ENCODE data around the gene JUP. TPM values are rescaled to one million over a fixed set of nuclear protein-coding genes. Genes with fewer than 3 reads are reported as not detected.
A peak's percentile ranks its signal among the peaks of the same experiment; 100 is the strongest.

The JUP gene
- total RNA-seq, 2 donors from 2014 or later, result 146 to 266 TPM

- H3K4me3 ChIP-seq, result peak overlapping the region; percentile 74 to 95
- intact Hi-C loops (cut with DNase I), result no loop called here
- no peaks in the 10 kb centered on the region for H3K9me3 ChIP-seq
- no peaks in the 10 kb centered on the region for H3K27me3 ChIP-seq (replicated peaks; ENCODE audit: insufficient read depth)
- peaks cover 16% of the 10 kb centered on the region for H3K4me1 ChIP-seq (replicated peaks)
- no peak for DNase-seq (ENCODE audit: low spot score)
- peak overlapping the region; percentile 96 to 99 for H3K27ac ChIP-seq
- TF ChIP-seq POLR2A (IDR thresholded peaks at IDR 0.05) (no peak), POLR2AphosphoS5 (IDR thresholded peaks at IDR 0.05) (peak; percentile 26), CTCF (IDR thresholded peaks at IDR 0.05) (peak in 1 of 4 experiments; percentile 1)
- H3K36me3 ChIP-seq, result no peaks in the 10 kb centered on the region
- 7% methylated on average over 13 of the region's 13 CpGs for WGBS
Measured at GRCh38 chr17:41785091-41785858, 1.2 kb downstream of the JUP start.

GRCh38 chr17:41784207-41784744 is 2.2 kb downstream of the JUP start:
- Histone ChIP-seq H3K27me3 (replicated peaks; ENCODE audit: insufficient read depth) (no peaks in the 10 kb centered on the region), H3K4me1 (replicated peaks) (peaks cover 16% of the 10 kb centered on the region)

GRCh38 chr17:41782142-41782541 is 4.4 kb downstream of the JUP start:
- H3K4me3 ChIP-seq, result no peak overlapping the region
- no peaks in the 10 kb centered on the region for H3K36me3 ChIP-seq
- H3K9me3 ChIP-seq, result no peaks in the 10 kb centered on the region
- H3K27me3 ChIP-seq (replicated peaks; ENCODE audit: insufficient read depth), result no peaks in the 10 kb centered on the region
- no peak for DNase-seq (ENCODE audit: low spot score)
- no peak for TF ChIP-seq POLR2AphosphoS5 (IDR thresholded peaks at IDR 0.05)
- no peak for TF ChIP-seq CTCF (IDR thresholded peaks at IDR 0.05)
- no peak for TF ChIP-seq POLR2A (IDR thresholded peaks at IDR 0.05)
- WGBS, result 11% methylated on average over 4 of the region's 4 CpGs
- intact Hi-C loops (cut with DNase I), result no loop called here
- H3K4me1 ChIP-seq (replicated peaks), result peaks cover 23% of the 10 kb centered on the region
- peak overlapping the region; percentile 74 to 96 for H3K27ac ChIP-seq

More at GRCh38 chr17:41784207-41784744, 2.2 kb downstream of the JUP start:
- DNase-seq (ENCODE audit: low spot score), result peak; percentile 53
- 18% methylated on average over 6 of the region's 6 CpGs for WGBS
- Histone ChIP-seq H3K27ac (peak overlapping the region; percentile 96 to 99), H3K9me3 (no peaks in the 10 kb centered on the region), H3K4me3 (peak overlapping the region; percentile 74 to 95), H3K36me3 (no peaks in the 10 kb centered on the region)
- TF ChIP-seq CTCF (IDR thresholded peaks at IDR 0.05) (no peak), POLR2A (IDR thresholded peaks at IDR 0.05) (peak; percentile 54), POLR2AphosphoS5 (IDR thresholded peaks at IDR 0.05) (peak; percentile 36)
- intact Hi-C loops (cut with DNase I), result no loop called here

- TF ChIP-seq POLR2A (IDR thresholded peaks at IDR 0.05), result no peak
- no peak for TF ChIP-seq POLR2AphosphoS5 (IDR thresholded peaks at IDR 0.05)
- TF ChIP-seq CTCF (IDR thresholded peaks at IDR 0.05), result no peak
- peak overlapping the region; percentile 74 to 96 for H3K27ac ChIP-seq
- H3K27me3 ChIP-seq (replicated peaks; ENCODE audit: insufficient read depth), result no peaks in the 10 kb centered on the region
- no peaks in the 10 kb centered on the region for H3K36me3 ChIP-seq
- no peak overlapping the region for H3K4me3 ChIP-seq
- no peak for DNase-seq (ENCODE audit: low spot score)
- no peaks in the 10 kb centered on the region for H3K9me3 ChIP-seq
- 61% methylated on average over 13 of the region's 13 CpGs for WGBS
- H3K4me1 ChIP-seq (replicated peaks), result peaks cover 29% of the 10 kb centered on the region
- intact Hi-C loops (cut with DNase I), result no loop called here
Measured at GRCh38 chr17:41781404-41782110, 5.0 kb downstream of the JUP start.
